HG03060 (cell line): Measurements from ENCODE around the gene CRB2.
"Not testable (repeated sequence)": the region's sequence is repeated elsewhere in the genome, so short reads cannot be mapped to it uniquely, and the experiment has no call there.

ENCODE experiments used
- ATAC-seq: cut with Tn5 transposase; IDR thresholded peaks from one replicate; pipeline ENCODE4 v1.9.1; 2021; ENCODE audit warnings: low read depth, moderate number of reproducible peaks; ENCODE audit not compliant: unreplicated experiment

The CRB2 gene

DNA sequence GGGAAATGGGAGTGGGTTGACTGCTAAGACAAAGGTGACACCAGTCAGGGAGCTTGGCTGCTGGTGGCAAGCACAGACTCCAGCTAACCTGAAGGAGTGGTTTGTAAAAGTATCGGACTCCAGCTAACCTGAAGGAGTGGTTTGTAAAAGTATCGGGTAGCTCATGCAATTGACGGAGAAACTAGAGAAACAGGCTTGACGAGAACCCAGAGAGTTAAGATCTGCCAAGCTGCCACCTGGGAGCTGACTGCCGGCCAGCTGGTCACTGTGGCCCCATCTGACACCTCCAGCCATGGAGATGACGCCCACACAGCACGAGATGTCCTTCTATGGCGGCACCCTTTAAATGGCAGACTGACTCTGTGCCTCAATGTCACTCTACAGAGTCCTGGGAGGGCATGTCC is 28.3 kb upstream of the CRB2 start:
- ATAC-seq, result no peak

DNA sequence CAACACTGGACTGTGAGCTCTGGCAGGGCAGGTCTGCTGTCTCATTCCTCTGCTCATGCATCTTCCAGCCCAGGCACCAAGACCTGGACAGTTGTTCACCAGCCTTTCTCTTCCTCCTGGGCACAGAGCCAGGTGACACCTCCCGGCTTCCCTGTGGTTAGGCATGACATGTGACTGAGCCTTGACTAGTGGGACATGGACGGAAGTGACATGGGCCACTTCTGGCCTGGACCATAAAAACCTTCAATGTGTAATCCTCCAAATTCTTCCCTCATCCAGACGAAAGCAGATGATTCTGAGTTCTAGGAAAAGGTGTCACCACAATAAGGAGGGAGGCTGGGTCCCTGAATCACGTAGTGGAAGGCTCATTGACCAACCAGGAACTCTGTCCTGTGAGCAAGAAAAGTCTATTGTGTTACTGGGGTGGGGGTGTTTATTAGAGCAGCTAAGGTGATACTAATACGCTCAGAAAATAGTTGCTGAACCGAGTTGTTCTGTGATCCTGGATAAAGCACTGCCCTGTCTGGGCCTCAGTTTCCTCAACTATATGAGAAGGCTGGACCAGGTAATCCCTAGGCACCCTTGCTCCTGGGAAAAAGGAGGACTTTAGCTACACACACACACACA is 26.6 kb upstream of the CRB2 start:
- no peak for ATAC-seq

DNA sequence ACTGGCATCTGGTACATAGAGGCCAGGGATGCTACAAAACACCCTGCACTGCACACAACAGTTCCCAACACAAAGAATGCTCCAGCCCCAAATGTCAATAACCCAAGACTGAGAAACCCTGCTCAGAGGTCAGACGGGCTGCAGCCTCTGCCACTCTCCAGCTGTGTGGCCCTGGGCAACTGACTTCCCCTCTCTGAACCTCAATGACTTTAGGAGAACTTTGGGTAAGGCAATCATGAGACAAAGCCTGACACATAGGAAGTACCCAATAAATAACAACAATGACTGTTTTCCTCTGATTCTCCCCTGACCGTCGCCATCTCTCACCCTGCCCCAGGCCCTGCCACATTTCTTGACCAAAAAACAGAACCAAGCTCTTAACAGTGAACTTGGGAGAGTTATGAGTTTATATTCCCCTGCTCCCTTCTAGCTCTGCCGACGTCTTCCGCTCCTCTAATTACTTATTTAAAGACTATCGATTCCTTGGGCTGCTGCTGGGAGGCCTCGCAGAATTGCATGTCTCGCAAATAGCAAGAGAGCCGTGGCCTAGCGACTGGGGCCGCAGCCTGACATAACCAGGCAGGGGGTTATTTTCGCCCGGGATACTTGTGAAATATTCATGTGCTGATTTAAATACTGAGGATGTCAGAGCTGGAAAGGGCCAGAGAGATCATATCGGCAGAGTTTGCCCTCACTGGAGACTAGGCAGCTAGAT is 24.5 kb upstream of the CRB2 start:
- ATAC-seq, result no peak

DNA sequence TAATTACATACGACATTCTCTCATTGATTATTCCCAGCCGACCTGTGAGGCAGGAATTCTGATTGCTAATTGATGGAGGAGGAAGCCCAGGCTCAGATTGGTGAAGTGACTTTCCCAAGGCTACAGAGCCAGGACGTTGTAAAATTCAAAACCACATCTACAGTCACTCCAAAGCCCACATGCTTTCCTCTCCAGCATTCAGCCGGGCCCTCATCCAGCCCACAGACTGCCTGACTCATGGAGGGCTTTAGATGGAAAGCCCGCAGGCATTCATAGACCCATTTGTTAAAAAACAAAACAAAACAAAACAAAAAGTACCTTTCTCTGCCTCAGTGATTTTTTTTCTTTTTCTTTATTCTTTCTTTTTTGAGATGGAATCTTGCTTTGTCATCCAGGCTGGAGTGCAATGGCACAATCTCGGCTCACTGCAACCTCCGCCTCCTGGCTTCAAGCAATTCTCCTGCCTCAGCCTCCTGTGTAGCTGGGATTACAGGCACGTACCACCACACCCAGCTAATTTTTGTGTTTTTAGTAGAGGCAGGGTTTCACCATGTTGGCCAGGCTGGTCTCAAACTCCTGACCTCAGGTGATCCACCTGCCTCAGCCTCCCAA is 22.8 kb upstream of the CRB2 start:
- ATAC-seq, result not testable (repeated sequence)

DNA sequence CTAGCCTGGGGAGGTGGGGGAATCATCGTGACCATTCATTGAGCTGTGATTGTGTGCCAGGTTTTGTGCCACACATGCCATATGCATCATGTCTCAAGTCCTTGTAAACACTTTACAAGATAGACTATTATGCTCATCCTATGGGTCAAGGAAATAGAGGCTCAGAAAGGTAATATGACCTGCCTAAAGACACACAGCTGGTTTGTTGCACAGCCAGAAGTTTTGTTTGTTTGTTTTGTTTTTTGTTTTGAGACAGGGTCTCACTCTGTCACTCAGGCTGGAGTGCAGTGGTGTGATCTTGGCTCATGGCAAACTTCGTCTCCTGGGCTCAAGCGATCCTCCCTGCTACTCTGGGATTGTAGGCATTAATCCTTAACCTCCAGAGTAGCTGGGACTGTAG is 21.4 kb upstream of the CRB2 start:
- no peak for ATAC-seq

DNA sequence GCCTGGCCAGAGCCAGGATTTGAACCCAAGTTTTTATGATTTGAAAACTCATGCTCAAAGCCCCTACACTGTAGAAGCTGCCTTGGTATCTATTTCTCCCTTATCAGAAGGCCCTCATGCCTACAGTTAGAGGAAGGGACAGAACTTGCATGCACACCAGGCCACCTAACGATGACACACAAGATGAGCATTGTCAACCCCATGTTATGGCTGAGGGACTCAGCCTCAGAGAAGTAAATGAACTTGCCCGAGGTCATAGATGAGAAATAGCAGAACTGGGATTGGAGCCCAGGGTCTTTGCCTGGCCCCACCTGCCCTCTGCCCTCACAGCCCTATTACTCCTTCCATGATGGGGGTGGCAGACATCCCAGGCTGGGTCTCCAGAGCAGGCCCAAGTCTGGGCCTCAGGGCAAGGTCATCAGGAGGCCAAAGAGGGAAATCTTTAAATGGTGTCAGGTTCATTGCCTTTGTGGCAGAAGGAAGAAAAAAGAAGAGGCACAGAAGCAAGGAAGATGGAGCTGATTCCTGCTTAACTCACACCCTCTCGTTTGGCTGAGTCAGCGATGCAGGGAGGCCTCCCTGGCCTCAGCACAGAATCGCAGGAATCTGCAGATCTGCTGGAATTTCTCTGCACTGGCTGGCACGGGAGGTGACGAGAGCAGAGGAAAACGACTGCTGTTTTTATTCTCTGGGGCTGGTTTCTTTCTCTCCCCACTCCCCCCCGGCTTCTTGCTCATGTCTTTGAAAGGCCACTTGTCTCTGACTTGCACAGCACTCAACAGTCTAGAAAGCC is 20.6 kb upstream of the CRB2 start:
- ATAC-seq, result no peak

DNA sequence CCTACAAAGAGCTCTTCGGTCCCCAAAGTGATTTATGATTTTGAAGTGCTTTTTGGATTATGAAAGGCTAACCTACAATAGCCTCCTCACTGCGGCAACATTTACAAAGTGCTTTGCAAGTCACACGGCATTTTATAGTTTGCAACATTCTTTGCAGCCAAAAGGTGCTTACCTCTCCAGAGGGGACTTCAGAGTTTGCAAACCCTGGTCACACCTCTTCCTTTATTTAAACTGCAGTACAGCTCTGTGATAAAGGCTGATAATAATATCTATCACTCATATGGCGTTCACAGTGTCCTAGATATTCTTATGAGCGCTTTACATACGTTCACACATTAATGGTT is 20.0 kb upstream of the CRB2 start:
- no peak for ATAC-seq

DNA sequence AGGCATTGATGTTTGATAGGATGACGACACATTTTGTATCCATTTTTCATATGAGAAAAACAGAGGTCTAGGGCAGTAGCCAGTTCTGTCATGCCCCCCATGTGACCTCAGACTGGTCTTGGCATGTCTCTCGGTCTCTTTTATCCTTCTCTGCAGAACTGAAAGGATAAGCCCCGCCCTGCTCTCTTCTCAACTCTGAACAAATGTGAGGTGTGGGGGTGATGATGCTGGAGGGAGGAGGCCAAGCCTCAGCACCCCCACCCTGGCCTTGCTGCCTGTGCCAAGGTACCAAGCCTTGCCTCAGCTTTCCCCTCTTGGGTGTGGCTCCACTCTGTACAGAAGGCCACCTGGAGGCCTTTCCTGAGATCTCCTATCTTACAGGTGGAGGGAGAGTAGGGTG is 19.5 kb upstream of the CRB2 start:
- ATAC-seq, result no peak

DNA sequence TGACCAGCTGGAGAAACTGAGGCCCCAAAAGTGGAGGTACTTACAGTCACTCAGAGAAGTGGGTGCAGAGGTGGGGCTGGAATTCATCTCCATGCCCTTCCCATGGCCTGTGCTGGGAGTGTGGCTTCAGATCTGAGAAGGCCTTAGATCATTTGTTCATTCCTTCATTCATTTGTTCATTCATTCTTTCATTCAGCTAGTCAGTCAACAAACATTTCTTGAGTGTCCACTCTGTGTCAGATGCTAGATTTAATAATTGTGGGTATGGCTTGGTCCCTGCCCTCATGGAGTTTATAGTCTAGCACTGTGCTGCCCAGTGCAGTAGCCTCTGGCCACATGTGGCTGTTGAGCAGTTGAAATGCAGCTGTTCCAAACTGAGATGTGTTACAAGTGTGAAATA is 19.0 kb upstream of the CRB2 start:
- ATAC-seq, result no peak

DNA sequence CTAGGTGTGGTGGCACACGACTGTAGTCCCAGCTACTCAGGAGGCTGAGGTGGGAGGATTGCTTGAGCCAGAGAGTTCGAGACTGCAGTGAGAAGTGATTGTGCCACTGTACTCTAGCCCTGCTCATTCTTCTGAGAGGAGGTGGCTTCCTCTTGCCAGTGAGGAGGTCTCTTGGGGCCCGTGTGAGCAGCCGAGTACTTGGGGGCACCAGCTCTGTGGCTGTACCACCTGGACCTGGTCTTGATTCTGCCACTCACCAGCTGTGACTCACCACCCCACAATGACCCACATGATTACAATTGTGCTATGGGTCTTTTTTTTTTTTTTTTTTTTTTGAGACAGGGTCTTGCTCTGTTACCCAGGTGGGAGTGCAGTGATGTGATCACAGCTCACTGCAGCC is 18.0 kb upstream of the CRB2 start:
- ATAC-seq, result no peak

DNA sequence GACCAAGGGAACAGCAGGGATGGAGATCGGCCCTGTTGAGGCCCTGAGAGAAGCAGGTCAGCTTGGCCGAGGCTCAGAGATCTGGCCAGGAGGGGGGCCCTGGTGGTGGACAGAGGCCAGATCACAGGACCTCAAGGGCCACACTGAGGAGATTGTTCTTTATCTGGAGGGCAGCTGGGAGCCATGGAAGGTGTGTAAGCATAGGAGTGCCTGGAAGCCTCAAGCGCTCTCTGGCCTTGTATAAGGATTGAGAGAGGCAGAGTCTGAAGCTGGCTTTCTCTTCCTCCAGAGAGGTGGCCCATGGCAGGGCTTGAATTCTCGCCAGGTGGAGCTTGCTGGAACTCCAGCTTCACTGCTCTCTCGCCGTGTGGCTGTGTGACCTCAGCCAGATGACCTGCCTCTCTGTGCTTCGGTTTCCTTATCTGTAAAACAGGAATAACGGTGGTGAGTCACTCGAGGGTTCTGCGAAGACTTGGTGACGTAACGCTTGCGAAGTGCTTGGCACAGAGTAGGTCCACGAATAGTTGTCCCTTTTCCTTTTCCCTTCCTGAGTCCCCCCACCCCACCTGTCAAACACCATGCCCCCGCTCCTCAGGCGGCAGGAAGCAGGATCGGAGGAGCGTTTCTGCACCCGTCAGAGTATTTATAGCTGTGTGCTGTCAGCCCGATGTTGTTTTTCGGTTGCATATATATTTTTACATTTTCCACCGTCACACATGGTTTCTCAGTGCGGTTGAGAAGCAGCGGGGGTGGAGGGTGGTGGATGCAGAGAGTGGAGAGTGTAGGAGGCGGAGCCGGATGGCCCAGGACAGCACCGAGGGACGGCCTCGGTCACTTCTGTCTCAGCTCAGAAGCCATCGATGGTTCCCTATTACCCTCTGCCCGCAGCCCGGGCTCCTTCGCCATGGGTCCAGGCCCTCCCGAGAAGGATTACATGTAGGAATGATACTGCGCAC is 17.0 kb upstream of the CRB2 start:
- peak; percentile 37 for ATAC-seq

DNA sequence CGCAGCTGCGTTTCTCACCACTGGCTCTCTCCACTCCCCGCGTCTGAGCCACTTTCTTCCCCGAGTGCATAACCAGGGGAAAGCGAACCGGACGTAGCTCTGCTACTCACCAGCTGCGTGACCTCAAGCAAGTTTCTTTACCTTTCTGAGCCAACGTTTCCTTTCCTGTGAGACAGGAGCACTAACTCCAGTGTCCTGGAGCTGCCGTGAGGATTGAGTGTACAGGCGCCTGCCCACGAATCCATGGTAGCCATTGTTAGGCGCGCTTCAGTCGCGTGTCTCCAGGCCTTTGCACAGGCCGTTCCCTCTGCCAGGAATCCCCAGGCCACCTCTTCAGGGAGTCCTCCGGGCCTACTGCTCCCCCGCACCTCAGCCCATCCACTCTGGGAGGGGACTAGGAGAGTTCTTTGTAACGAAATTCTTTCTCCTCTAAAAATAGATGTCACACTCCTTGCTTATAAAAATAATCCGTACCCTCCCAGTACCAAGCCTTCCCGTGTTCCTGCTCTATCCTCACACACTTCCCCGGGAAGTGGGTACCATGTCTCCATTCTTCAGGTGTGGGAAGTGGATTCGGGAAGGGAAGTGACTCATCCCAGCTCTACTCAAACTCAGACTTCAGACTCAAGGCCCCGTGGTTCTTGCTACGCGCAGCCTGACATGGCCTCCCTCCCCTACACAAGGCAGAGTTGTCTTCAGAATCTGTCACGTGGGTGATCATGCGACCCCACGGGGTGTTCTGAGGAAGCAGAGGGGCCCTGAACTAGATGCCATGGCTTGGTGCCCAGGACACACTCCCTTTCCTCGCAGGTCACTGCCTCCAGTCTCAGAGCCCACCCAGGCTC is 16.1 kb upstream of the CRB2 start:
- ATAC-seq, result peak; percentile 28

DNA sequence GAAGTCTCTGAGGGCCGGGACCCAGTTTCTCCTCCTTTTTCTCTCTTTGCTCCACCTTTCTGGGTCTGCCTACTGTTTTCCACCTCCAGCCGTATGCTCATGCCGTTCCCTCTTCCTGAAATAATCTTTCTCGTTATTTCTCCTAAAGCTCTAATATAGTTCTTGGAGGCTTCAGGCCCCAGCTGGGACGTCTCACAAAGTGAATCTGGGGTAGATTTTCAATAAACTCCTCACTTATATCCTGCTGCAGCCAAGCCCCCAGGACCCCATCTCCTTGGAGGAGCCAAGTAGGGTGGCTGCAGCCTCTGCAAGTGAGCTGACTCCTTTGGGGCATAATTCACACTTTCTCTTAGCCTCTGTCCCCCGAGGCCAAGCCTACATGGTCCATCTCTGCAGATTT is 14.2 kb upstream of the CRB2 start:
- ATAC-seq, result no peak

DNA sequence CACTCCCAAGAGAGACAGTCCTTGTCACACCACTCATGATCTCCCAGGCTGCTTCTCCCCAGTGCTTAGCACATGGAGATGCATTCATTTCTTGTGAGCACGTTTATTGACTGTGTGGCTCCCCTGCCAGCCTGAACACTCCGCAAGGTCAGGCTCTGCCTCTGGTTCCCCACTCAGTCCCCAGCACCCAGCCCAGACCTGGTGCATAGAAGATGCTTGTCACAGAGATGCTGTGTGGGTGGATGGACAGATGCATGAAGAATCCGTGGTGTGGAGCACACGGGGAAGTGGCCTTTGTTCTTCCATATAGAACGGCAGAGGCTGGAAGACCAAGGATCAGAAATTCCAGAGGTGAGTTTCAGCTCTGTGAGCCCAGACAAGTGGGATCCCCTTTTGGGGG is 13.8 kb upstream of the CRB2 start:
- ATAC-seq, result no peak

DNA sequence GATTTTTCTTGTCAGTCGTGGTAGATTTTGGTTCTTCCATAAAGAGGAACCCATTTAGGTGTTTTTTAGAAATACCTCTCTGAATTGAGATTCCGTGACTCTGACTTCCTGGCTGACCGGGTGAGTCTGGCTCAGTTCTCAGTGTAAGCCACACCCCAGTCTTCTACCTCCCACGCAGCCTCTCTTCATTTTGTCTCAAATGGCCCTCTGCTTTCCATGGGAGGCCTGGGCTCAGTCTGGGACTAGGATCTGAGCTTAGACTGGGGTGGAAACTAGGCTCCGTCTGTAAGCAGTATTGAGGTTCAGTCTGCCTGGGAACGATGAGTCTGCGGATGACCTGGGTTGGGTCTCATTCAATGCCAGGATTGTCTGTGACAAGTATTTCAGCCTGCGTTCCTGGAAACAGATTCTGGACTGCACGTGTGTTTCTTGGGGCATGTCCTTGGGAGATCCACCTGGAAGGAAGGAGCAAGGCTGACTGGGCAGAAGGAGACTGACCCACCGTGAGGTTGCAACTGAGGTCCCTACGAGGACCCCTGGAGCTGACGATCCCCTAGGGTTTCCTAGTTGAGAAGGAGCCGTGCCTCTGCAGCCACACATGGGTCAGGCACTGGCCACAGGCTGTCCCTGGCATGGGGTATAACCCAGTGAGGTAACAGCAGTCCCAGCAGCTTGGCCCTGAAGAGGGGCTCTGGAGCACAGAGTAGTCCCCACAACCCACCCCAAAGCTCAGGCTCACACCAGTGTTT is 12.4 kb upstream of the CRB2 start:
- peak; percentile 23 for ATAC-seq

DNA sequence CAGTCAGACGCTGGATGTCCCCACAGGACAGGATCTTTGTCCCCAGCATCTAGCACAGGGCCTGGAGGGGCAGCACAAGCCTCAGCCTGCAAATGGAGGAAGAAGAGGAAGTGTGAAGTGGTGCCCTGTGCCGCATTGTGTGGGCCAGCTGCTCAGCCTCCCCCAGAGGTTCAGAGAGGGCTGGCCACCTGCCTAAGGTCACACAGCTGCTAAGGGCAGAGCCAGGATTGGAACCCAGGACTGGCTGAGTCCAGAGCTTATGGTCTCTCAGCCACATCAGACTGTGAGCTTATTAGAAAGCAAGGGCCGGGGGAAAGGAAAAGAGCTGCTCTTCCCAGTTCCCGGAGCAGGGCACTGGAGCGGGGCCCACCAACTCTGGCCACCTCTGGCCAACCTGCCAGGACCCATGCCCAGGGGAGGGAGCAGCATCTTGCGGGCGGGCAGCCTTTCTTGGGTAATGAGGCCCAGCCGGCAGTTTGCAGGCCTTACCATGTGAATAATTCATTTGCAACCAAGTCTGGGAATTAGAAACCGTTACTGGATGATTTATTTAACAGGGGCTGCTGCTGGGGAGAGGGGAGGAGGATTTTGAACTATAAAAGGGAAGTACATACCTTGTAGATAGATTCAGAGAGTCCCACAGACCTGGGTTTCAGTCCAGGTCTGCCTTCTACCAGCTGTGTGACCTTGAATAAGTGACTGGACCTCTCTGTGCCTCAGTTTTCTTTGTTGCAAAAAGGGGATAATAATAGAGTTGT is 11.6 kb upstream of the CRB2 start:
- ATAC-seq, result no peak

DNA sequence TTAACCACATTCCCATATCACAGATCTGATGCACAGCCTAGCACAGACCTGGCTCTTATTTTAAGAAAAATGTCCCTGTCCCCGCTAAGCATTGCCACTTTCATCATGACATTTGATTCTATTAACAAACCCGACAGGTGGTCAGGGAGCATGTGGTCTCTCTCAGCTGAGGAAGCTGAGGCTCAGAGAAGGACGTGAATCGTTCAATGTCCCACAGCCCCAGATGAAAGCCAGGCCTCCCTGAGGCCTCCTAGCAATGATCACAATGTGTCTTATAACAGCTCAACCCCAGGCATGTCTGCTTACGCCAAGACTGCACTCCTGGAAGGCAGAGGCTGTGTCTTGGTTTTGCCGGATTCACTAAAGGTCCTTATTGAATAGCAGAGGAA is 10.4 kb upstream of the CRB2 start:
- no peak for ATAC-seq

DNA sequence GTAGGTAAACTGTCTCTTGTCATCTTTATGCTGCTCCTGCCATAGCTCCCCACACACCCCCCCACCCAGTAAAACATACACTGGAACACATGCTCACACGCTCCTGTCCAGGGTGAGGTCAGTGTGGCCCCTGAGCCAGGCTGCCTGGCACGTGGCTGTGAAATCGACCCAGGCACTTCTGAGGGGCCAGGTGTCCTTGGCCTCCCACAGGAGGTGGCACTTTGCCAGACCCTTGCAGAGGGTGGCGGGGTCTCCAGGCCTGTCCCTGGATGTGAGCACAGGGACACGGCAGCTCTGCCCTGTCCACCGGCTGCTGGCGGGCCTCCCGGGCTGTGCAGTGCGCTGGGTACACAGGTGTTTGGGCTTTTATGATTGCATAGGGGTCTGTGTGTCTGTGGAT is 10.0 kb upstream of the CRB2 start:
- no peak for ATAC-seq
